Endodermal cell (in vitro differentiated cells): ENCODE measurements around the gene METTL13. TPM values are rescaled to one million over a fixed set of nuclear protein-coding genes. Genes with fewer than 3 reads are reported as not detected.

ENCODE experiments used
- DNase-seq: peaks from one replicate; pipeline ENCODE4 v3.0.0-alpha.2; 2017
- H3K27ac ChIP-seq: 2 replicates; pipeline ENCODE4 v1.5.1; 2013; ENCODE audit warnings: mild to moderate bottlenecking, low read depth, low read length, moderate library complexity
- H3K27me3 ChIP-seq: 2 replicates; pipeline ENCODE4 v1.6.1; 2013; ENCODE audit warnings: mild to moderate bottlenecking, low read length, moderate library complexity; ENCODE audit not compliant: insufficient read depth, control insufficient read depth, poor library complexity, severe bottlenecking
- H3K36me3 ChIP-seq: 2 replicates; pipeline ENCODE4 v1.7.0; 2013; ENCODE audit warnings: mild to moderate bottlenecking, low read length, moderate library complexity; ENCODE audit not compliant: control insufficient read depth, insufficient read depth
- H3K4me1 ChIP-seq: one replicate; pipeline ENCODE4 v1.7.0; 2013; ENCODE audit warnings: low read length; ENCODE audit not compliant: control insufficient read depth, insufficient read depth
- H3K4me3 ChIP-seq: 2 replicates; pipeline ENCODE4 v1.5.1; 2013; ENCODE audit warnings: mild to moderate bottlenecking, low read length, moderate library complexity
- H3K9ac ChIP-seq: 2 replicates; pipeline ENCODE4 v1.6.1; 2013; ENCODE audit warnings: mild to moderate bottlenecking, low read length, moderate library complexity; ENCODE audit not compliant: poor library complexity, severe bottlenecking; ENCODE audit errors: extremely low read depth
- H3K9me3 ChIP-seq: 2 replicates; pipeline ENCODE4 v1.6.1; 2013; ENCODE audit warnings: mild to moderate bottlenecking, low read length, moderate library complexity; ENCODE audit not compliant: control insufficient read depth
- H3K27ac Mint-ChIP-seq: 2 replicates; pipeline ENCODE4 v1.8.0; 2020; ENCODE audit warnings: mixed read lengths
- H3K27me3 Mint-ChIP-seq: 2 replicates; pipeline ENCODE4 v1.8.0; 2021; ENCODE audit warnings: mild to moderate bottlenecking, mixed read lengths; ENCODE audit not compliant: insufficient read depth
- H3K36me3 Mint-ChIP-seq: 2 replicates; pipeline ENCODE4 v1.8.0; 2020; ENCODE audit warnings: low read depth, mixed read lengths
- H3K4me1 Mint-ChIP-seq: 2 replicates; pipeline ENCODE4 v1.8.0; 2020; ENCODE audit warnings: mixed read lengths
- H3K4me3 Mint-ChIP-seq: 2 replicates; pipeline ENCODE4 v1.8.0; 2020; ENCODE audit warnings: mild to moderate bottlenecking, moderate library complexity, mixed read lengths
- H3K9me3 Mint-ChIP-seq: 2 replicates; pipeline ENCODE4 v1.8.0; 2020; ENCODE audit warnings: mild to moderate bottlenecking, mixed read lengths
- WGBS, 2 experiments: methylation state at CpG; one replicate each; pipeline versions ENCODE4 v1.1.5 to v1.1.7; 2013; ENCODE audit warnings: missing lambda C conversion rate in 2 of 2, mixed read lengths in 1 of 2; ENCODE audit not compliant: insufficient coverage in 1 of 2, insufficient read length in 1 of 2; 5-methylcytosine and 5-hydroxymethylcytosine counted together
- total RNA-seq, 2 donors: library from RNA; stranded (reverse); fragmentation: NEBNext Ultra II Directional in 1 of 2; extraction: Animal tissue kit (Norgen Biotek cat#: 25700) in 1 of 2; gene quantifications; 2 replicates in 1 of 2; 3 replicates in 1 of 2; pipeline ENCODE4 v1.2.1, GENCODE V29; 2021
- TF ChIP-seq, protein P1 (sequence below): fragments of 200-600 bp; sonication (generic); conservative IDR thresholded peaks from 2 replicates; pipeline ENCODE4 v1.5.0; 2021; ENCODE audit warnings: antibody characterized with exemption, mild to moderate bottlenecking

The METTL13 gene
- total RNA-seq, 2 donors from 2014 or later = 32.1 to 38.5 TPM

DNA sequence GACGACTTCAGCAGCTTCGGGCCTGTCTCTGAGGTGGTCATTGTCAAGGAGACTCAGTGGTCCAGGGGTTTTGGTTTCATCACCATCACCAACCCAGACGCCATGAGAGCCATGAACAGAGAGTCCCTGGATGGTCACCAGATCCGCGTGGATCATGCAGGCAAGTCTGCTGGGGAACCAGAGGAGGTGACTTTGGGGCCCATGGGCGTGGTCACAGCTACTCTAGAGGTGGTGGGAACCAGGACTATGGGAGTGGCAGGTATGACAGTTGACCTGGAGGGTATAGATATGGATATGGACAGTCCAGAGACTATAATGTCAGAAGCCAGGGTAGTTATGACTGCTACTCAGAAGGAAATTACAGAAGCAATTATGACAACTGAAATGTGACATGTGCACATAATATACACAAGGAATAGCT, 19.3 kb upstream of the METTL13 start:
- no peak for DNase-seq
- H3K4me3 Mint-ChIP-seq = no peak overlapping the region
- H3K27me3 Mint-ChIP-seq = no peaks in the 10 kb centered on the region
- H3K9me3 Mint-ChIP-seq = peaks cover 2% of the 10 kb centered on the region
- no peak overlapping the region for H3K27ac Mint-ChIP-seq
- no peaks in the 10 kb centered on the region for H3K36me3 Mint-ChIP-seq
- no peaks in the 10 kb centered on the region for H3K36me3 ChIP-seq
- no peak overlapping the region for H3K4me3 ChIP-seq
- TF ChIP-seq, protein P1, sequence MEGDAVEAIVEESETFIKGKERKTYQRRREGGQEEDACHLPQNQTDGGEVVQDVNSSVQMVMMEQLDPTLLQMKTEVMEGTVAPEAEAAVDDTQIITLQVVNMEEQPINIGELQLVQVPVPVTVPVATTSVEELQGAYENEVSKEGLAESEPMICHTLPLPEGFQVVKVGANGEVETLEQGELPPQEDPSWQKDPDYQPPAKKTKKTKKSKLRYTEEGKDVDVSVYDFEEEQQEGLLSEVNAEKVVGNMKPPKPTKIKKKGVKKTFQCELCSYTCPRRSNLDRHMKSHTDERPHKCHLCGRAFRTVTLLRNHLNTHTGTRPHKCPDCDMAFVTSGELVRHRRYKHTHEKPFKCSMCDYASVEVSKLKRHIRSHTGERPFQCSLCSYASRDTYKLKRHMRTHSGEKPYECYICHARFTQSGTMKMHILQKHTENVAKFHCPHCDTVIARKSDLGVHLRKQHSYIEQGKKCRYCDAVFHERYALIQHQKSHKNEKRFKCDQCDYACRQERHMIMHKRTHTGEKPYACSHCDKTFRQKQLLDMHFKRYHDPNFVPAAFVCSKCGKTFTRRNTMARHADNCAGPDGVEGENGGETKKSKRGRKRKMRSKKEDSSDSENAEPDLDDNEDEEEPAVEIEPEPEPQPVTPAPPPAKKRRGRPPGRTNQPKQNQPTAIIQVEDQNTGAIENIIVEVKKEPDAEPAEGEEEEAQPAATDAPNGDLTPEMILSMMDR = no peak
- H3K9me3 ChIP-seq = no peaks in the 10 kb centered on the region
- H3K27me3 ChIP-seq = no peaks in the 10 kb centered on the region
- no peaks in the 10 kb centered on the region for H3K4me1 ChIP-seq
- no peak overlapping the region for H3K9ac ChIP-seq
- 83 to 92% methylated on average over 1 to 6 of the region's 6 CpGs for whole genome bisulfite sequencing, 2 experiments
- no peaks in the 10 kb centered on the region for H3K4me1 Mint-ChIP-seq
- no peak overlapping the region for H3K27ac ChIP-seq

GRCh38 chr1:171763764-171764163, 17.7 kb upstream of the METTL13 start:
- 91 to 100% methylated on average over 2 to 6 of the region's 6 CpGs for WGBS, 2 experiments
- H3K27ac Mint-ChIP-seq = no peak overlapping the region
- TF ChIP-seq, protein P1 = no peak

DNA sequence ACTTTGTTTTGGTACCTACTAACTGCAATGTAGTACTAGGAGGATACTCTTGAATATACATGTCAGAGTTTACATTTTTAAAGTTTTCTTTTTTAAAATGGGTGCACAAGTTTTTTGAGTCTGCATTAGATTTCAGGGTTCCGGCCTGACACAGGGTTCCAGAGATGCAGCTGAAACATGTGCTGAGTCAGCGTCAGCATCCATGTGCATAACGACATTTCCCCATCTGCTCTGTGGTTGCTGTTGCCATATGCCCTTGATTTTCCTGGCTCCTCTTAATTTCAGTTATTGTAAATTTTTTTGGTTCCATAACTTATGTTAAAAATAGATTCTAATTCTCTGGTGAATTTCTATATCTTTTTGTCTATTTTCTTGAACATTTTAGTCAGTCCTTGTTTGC, 12.3 kb upstream of the METTL13 start:
- H3K9me3 Mint-ChIP-seq = no peaks in the 10 kb centered on the region
- H3K36me3 Mint-ChIP-seq = no peaks in the 10 kb centered on the region
- DNase-seq = no peak
- H3K4me1 Mint-ChIP-seq = no peaks in the 10 kb centered on the region
- no peak overlapping the region for H3K4me3 Mint-ChIP-seq
- Histone ChIP-seq H3K36me3 (no peaks in the 10 kb centered on the region), H3K9ac (no peak overlapping the region), H3K4me3 (no peak overlapping the region), H3K9me3 (no peaks in the 10 kb centered on the region), H3K27ac (no peak overlapping the region), H3K4me1 (no peaks in the 10 kb centered on the region), H3K27me3 (no peaks in the 10 kb centered on the region)
- no peaks in the 10 kb centered on the region for H3K27me3 Mint-ChIP-seq
- no peak overlapping the region for H3K27ac Mint-ChIP-seq
- TF ChIP-seq, protein P1 = no peak
- WGBS, 2 experiments = 56 to 58% methylated on average over 2 to 3 of the region's 3 CpGs

More at GRCh38 chr1:171763764-171764163, 17.7 kb upstream of the METTL13 start:
- Mint-ChIP-seq H3K9me3 (no peaks in the 10 kb centered on the region), H3K27me3 (no peaks in the 10 kb centered on the region), H3K4me1 (no peaks in the 10 kb centered on the region), H3K36me3 (no peaks in the 10 kb centered on the region), H3K4me3 (no peak overlapping the region)
- DNase-seq = no peak
- H3K9me3 ChIP-seq = no peaks in the 10 kb centered on the region
- H3K4me3 ChIP-seq = no peak overlapping the region
- H3K4me1 ChIP-seq = no peaks in the 10 kb centered on the region
- H3K9ac ChIP-seq = no peak overlapping the region
- no peaks in the 10 kb centered on the region for H3K27me3 ChIP-seq
- H3K36me3 ChIP-seq = no peaks in the 10 kb centered on the region
- no peak overlapping the region for H3K27ac ChIP-seq
